ENCODE results near the gene FYN.

- TF ChIP-seq CTCF (conservative IDR thresholded peaks at IDR 0.05) (no peak), ZFX (IDR thresholded peaks at IDR 0.05) (no peak)
These were observed 146.2 kb downstream of the FYN start for GRCh38 chr6:111727041-111727440.

Data from C4-2B (cell line).